Measurements from ENCODE around the gene CA10.

- TF ChIP-seq CTCF (IDR thresholded peaks at IDR 0.05) (no peak), POLR2A (IDR thresholded peaks at IDR 0.05) (no peak)
These were observed 476.4 kb downstream of the CA10 start for GRCh38 chr17:51682115-51682514.

Data from right lobe of liver (tissue), 4 donors.